ENCODE measurements around the gene OSTF1.

DNA sequence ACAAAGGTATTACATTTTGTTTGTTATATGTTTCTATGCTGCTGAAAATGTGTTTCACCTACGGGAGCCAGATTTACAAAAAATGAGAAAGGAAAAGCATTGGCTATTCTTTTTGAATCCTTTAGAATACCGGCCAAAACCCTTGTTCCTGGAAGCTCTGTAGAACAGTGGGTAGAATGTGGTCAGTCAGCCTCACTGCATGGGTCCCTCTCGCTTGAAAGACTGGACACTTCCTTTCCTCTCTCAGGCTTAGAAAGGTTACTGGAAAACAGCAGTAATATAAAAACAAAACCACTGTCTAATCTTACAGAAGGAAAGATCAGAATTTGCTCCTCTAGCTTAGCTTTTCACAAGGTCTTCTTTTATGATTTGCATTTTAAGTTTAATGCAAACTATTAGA, 45.1 kb downstream of the OSTF1 start:
- TF ChIP-seq, protein P1, sequence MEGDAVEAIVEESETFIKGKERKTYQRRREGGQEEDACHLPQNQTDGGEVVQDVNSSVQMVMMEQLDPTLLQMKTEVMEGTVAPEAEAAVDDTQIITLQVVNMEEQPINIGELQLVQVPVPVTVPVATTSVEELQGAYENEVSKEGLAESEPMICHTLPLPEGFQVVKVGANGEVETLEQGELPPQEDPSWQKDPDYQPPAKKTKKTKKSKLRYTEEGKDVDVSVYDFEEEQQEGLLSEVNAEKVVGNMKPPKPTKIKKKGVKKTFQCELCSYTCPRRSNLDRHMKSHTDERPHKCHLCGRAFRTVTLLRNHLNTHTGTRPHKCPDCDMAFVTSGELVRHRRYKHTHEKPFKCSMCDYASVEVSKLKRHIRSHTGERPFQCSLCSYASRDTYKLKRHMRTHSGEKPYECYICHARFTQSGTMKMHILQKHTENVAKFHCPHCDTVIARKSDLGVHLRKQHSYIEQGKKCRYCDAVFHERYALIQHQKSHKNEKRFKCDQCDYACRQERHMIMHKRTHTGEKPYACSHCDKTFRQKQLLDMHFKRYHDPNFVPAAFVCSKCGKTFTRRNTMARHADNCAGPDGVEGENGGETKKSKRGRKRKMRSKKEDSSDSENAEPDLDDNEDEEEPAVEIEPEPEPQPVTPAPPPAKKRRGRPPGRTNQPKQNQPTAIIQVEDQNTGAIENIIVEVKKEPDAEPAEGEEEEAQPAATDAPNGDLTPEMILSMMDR (IDR thresholded peaks at IDR 0.05; ENCODE audit: low read depth, low read length) = no peak
- TF ChIP-seq MYC (IDR thresholded peaks at IDR 0.05; ENCODE audit: low read depth, low read length) = no peak

Measured in NB4 (cell line).